ENCODE data around the gene DNAJC17. TPM values are rescaled to one million over a fixed set of nuclear protein-coding genes. Genes with fewer than 3 reads are reported as not detected.
A peak's percentile ranks its signal among the peaks of the same experiment; 100 is the strongest.

DNAJC17 gene
- total RNA-seq, 1 experiment from 2014 or later = 34.5 TPM

DNA sequence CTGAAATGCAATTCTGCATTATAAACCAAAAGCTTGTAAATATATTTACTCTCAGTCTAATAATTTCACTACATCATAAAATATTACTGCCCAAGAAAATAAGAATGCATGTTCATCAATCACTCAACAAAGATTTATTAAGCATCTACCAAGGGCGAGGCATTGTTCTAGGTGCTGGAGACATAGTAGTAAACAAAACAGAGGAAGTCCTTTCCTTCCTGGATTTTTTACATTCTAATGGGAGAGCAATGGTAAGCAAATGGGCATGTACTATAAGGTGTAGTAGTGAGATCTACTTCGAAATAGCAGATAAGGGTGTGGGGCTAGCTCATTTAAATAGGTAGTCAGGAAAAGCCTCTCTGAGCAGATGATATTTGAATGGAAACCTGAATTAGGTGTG is 11.2 kb downstream of the DNAJC17 start:
- no peaks in the 10 kb centered on the region for H3K36me3 ChIP-seq (ENCODE audit: insufficient read depth, low read length, poor library complexity, severe bottlenecking)
- no TSS peak for BruUV-seq (replicated peaks)
- H3K4me3 ChIP-seq (ENCODE audit: low read depth, low read length, poor library complexity, severe bottlenecking) = no peak overlapping the region
- ChIA-PET POLR2A (ENCODE audit: low non-redundant PET) (no interaction called here), CTCF (no interaction called here)
- H3K27ac ChIP-seq (ENCODE audit: low read depth, low read length, poor library complexity, severe bottlenecking) = no peak overlapping the region
- H3K9me3 ChIP-seq (ENCODE audit: low read depth, low read length, poor library complexity, severe bottlenecking) = no peaks in the 10 kb centered on the region
- peaks cover 8% of the 10 kb centered on the region for H3K4me1 ChIP-seq (ENCODE audit: insufficient read depth, low read length, poor library complexity, severe bottlenecking)
- H3K27me3 ChIP-seq (replicated peaks; ENCODE audit: insufficient read depth, low read depth, low read length, poor library complexity) = no peaks in the 10 kb centered on the region
- TF ChIP-seq EZH2 (IDR thresholded peaks at IDR 0.05; ENCODE audit: borderline replicate concordance, low read depth, low read length, poor library complexity, severe bottlenecking) = no peak
- TF ChIP-seq, protein P1, sequence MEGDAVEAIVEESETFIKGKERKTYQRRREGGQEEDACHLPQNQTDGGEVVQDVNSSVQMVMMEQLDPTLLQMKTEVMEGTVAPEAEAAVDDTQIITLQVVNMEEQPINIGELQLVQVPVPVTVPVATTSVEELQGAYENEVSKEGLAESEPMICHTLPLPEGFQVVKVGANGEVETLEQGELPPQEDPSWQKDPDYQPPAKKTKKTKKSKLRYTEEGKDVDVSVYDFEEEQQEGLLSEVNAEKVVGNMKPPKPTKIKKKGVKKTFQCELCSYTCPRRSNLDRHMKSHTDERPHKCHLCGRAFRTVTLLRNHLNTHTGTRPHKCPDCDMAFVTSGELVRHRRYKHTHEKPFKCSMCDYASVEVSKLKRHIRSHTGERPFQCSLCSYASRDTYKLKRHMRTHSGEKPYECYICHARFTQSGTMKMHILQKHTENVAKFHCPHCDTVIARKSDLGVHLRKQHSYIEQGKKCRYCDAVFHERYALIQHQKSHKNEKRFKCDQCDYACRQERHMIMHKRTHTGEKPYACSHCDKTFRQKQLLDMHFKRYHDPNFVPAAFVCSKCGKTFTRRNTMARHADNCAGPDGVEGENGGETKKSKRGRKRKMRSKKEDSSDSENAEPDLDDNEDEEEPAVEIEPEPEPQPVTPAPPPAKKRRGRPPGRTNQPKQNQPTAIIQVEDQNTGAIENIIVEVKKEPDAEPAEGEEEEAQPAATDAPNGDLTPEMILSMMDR (conservative IDR thresholded peaks at IDR 0.05; ENCODE audit: low read depth, low read length) = no peak
- intact Hi-C loops (cut with micrococcal nuclease; ENCODE audit: unreplicated experiment) = no loop called here
- DNase-seq (ENCODE audit: low spot score) = no peak

DNA sequence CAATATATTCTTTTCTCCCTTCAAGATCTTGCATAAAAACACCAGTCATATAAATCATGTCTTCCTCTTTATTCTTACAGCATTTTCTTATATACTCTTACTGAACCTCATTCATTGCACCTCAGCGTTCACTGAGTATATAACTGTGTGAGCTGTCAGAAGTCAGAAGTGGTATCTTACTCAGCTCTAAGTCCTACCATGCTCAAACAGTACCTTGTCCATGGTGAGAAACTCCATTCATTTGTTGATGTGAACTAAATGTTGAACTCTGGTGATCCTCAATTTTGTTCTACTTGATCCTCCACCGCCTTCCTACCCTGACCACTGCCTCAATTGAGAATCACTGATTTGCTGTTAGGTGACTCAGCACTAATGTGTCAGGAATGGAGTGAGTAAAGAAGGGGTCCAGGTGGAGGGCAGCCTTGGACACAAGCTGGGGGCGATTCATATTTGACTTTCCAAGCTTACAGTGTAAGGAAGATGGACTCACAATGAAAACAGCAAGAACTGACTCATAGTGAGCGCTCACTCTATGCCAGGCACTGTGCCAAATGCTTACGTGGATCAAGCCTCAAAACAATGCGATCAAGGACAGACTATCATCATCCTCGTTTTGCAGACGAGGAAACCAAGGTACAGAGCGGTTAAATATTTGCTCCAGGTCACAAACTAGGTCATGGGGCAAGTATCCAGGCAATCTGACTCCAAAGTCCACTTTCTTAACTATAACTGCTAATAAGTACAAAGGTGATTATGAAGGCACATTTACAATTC is 13.9 kb downstream of the DNAJC17 start:
- no TSS peak for BruUV-seq (replicated peaks)
- no peaks in the 10 kb centered on the region for H3K36me3 ChIP-seq (ENCODE audit: insufficient read depth, low read length, poor library complexity, severe bottlenecking)
- POLR2A ChIA-PET (ENCODE audit: low non-redundant PET) = no interaction called here
- H3K9me3 ChIP-seq (ENCODE audit: low read depth, low read length, poor library complexity, severe bottlenecking) = no peaks in the 10 kb centered on the region
- H3K4me3 ChIP-seq (ENCODE audit: low read depth, low read length, poor library complexity, severe bottlenecking) = no peak overlapping the region
- peak; percentile 70 for DNase-seq (ENCODE audit: low spot score)
- no peak for TF ChIP-seq EZH2 (IDR thresholded peaks at IDR 0.05; ENCODE audit: borderline replicate concordance, low read depth, low read length, poor library complexity, severe bottlenecking)
- TF ChIP-seq, protein P1 (conservative IDR thresholded peaks at IDR 0.05; ENCODE audit: low read depth, low read length) = no peak
- CTCF ChIA-PET = no interaction called here
- H3K4me1 ChIP-seq (ENCODE audit: insufficient read depth, low read length, poor library complexity, severe bottlenecking) = peaks cover 8% of the 10 kb centered on the region
- H3K27ac ChIP-seq (ENCODE audit: low read depth, low read length, poor library complexity, severe bottlenecking) = no peak overlapping the region
- intact Hi-C loops (cut with micrococcal nuclease; ENCODE audit: unreplicated experiment) = no loop called here
- no peaks in the 10 kb centered on the region for H3K27me3 ChIP-seq (replicated peaks; ENCODE audit: insufficient read depth, low read depth, low read length, poor library complexity)

DNA sequence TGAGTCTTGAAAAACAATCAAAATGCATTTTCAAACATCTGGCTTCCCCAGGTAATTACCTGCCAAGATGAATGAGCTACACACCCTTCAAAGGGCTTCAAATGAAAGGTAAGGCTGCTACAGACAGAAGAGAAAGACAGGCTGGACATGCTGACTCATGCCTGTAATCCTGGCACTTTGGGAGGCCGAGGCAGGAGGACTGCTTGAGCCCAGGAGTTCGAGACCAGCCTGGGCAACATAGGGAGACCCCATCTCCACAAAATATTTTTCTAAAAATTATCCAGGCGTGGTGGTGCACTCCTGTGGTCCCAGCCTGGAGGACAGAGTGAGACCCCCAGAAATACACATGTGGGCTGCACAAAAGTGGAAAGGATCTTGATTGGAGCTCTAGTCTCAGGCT is 14.9 kb downstream of the DNAJC17 start:
- H3K36me3 ChIP-seq (ENCODE audit: insufficient read depth, low read length, poor library complexity, severe bottlenecking) = no peaks in the 10 kb centered on the region
- no peaks in the 10 kb centered on the region for H3K9me3 ChIP-seq (ENCODE audit: low read depth, low read length, poor library complexity, severe bottlenecking)
- no peak overlapping the region for H3K27ac ChIP-seq (ENCODE audit: low read depth, low read length, poor library complexity, severe bottlenecking)
- BruUV-seq (replicated peaks) = no TSS peak
- no peak for TF ChIP-seq EZH2 (IDR thresholded peaks at IDR 0.05; ENCODE audit: borderline replicate concordance, low read depth, low read length, poor library complexity, severe bottlenecking)
- TF ChIP-seq, protein P1 (conservative IDR thresholded peaks at IDR 0.05; ENCODE audit: low read depth, low read length) = no peak
- POLR2A ChIA-PET (ENCODE audit: low non-redundant PET) = no interaction called here
- no peak for DNase-seq (ENCODE audit: low spot score)
- intact Hi-C loops (cut with micrococcal nuclease; ENCODE audit: unreplicated experiment) = no loop called here
- peaks cover 13% of the 10 kb centered on the region for H3K4me1 ChIP-seq (ENCODE audit: insufficient read depth, low read length, poor library complexity, severe bottlenecking)
- CTCF ChIA-PET = no interaction called here
- H3K27me3 ChIP-seq (replicated peaks; ENCODE audit: insufficient read depth, low read depth, low read length, poor library complexity) = no peaks in the 10 kb centered on the region
- no peak overlapping the region for H3K4me3 ChIP-seq (ENCODE audit: low read depth, low read length, poor library complexity, severe bottlenecking)

Data from A673 (cell line).